Epidermal melanocyte (primary cell): ENCODE measurements around the gene FCGR2B.
"Not testable (repeated sequence)": the region's sequence is repeated elsewhere in the genome, so short reads cannot be mapped to it uniquely, and the experiment has no call there.

Experiments
- DNase-seq: peaks from one replicate; pipeline ENCODE4 v3.0.0; 2011; ENCODE audit warnings: low spot score; ENCODE audit not compliant: insufficient read length

FCGR2B gene

GRCh38 chr1:161705537-161705936, 42.6 kb downstream of the FCGR2B start:
- DNase-seq = no peak

GRCh38 chr1:161706113-161706481, 43.2 kb downstream of the FCGR2B start:
- no peak for DNase-seq

- DNase-seq = peak; percentile 30
Measured at GRCh38 chr1:161706482-161707347, 43.8 kb downstream of the FCGR2B start, which contains the start of gene FCRLA. Gene FCRLA, plus strand, starts transcription at chr1:161707229. Its CDS starts 36 bp downstream, at chr1:161707265.

- no peak for DNase-seq
Measured at GRCh38 chr1:161707503-161707902, 44.6 kb downstream of the FCGR2B start.

GRCh38 chr1:161709373-161709772, 46.4 kb downstream of the FCGR2B start:
- no peak for DNase-seq

GRCh38 chr1:161710560-161710959, 47.6 kb downstream of the FCGR2B start:
- no peak for DNase-seq

GRCh38 chr1:161718559-161719324, 55.8 kb downstream of the FCGR2B start:
- DNase-seq = no peak

GRCh38 chr1:161719325-161719611, 56.3 kb downstream of the FCGR2B start:
- DNase-seq = no peak

GRCh38 chr1:161720422-161720821, 57.5 kb downstream of the FCGR2B start:
- DNase-seq = no peak

- DNase-seq = no peak
Measured at GRCh38 chr1:161720956-161721737, 58.2 kb downstream of the FCGR2B start, which contains the start of gene FCRLB. Gene FCRLB, plus strand, starts transcription at chr1:161721544. Its CDS starts 1,129 bp downstream, at chr1:161722673.

- no peak for DNase-seq
Measured at GRCh38 chr1:161721738-161722343, 58.9 kb downstream of the FCGR2B start.

GRCh38 chr1:161722406-161722805, 59.5 kb downstream of the FCGR2B start:
- no peak for DNase-seq

GRCh38 chr1:161723459-161724141, 60.7 kb downstream of the FCGR2B start:
- no peak for DNase-seq

- not testable (repeated sequence) for DNase-seq
Measured at GRCh38 chr1:161725258-161725907, 62.4 kb downstream of the FCGR2B start.

GRCh38 chr1:161725908-161726472, 63.0 kb downstream of the FCGR2B start:
- DNase-seq = no peak

- peak; percentile 42 for DNase-seq
Measured at GRCh38 chr1:161726473-161727255, 63.7 kb downstream of the FCGR2B start.

GRCh38 chr1:161727256-161727924, 64.4 kb downstream of the FCGR2B start:
- no peak for DNase-seq
